ENCODE measurements around the gene EHF. TPM values are rescaled to one million over a fixed set of nuclear protein-coding genes. Genes with fewer than 3 reads are reported as not detected.
A peak's percentile ranks its signal among the peaks of the same experiment; 100 is the strongest.

The EHF gene
- total and polyA plus RNA-seq, 9 of the 15 experiments (the other 6 are each of a cell fraction or from before 2014, with no cell fraction given), result 0.04 to 0.54 (median 0.37) TPM

DNA sequence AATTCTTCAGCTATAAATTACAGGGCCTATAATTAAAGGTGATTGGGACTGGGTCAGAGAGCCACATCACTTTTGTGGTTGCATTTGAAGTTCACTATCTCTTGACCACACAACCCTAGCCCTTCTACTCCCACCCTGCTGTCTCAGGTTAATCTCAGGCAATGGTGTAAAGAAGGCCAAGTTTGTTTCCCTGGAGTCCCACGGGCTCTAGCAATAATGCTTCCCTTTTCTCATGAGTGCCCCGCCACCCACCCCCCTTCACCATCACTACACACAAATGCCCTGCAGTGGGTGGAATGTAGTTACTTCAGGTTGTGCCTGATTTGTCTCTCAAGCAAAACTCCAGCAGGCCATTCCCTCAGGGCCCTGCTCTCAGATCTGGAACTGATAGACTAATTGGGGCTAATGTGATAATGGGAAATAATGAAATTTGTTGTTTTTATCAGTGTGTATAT lies 1.8 kb upstream of the EHF start (continued):
- TF ChIP-seq MEIS2 (IDR thresholded peaks at IDR 0.05; ENCODE audit: partially characterized antibody) (peak; percentile 81), HMG20A (CRISPR knock-in tag; conservative IDR thresholded peaks at IDR 0.05) (no peak), SRSF9 (IDR thresholded peaks at IDR 0.05; ENCODE audit: borderline replicate concordance, low read depth, low read length) (no peak), TSC22D4 (tag; IDR thresholded peaks at IDR 0.05) (no peak), ZNF354B (CRISPR knock-in tag; IDR thresholded peaks at IDR 0.05) (no peak), YBX1 (IDR thresholded peaks at IDR 0.05) (no peak), STAT5A (IDR thresholded peaks at IDR 0.05; ENCODE audit: borderline replicate concordance, low read length) (peak; percentile 60), PKNOX1 (IDR thresholded peaks at IDR 0.05) (peak; percentile 51), EP400 (IDR thresholded peaks at IDR 0.05) (no peak), TFAM (CRISPR knock-in tag; conservative IDR thresholded peaks at IDR 0.05) (no peak), ZNF408 (CRISPR knock-in tag; IDR thresholded peaks at IDR 0.05; ENCODE audit: low read depth) (no peak), NUFIP1 (IDR thresholded peaks at IDR 0.05; ENCODE audit: partially characterized antibody) (no peak)
- TF ChIP-seq, protein P1, sequence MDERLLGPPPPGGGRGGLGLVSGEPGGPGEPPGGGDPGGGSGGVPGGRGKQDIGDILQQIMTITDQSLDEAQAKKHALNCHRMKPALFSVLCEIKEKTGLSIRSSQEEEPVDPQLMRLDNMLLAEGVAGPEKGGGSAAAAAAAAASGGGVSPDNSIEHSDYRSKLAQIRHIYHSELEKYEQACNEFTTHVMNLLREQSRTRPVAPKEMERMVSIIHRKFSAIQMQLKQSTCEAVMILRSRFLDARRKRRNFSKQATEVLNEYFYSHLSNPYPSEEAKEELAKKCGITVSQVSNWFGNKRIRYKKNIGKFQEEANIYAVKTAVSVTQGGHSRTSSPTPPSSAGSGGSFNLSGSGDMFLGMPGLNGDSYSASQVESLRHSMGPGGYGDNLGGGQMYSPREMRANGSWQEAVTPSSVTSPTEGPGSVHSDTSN (CRISPR knock-in tag; IDR thresholded peaks at IDR 0.05; ENCODE audit: low read depth), result no peak
- TF ChIP-seq, protein P1 (tag; conservative IDR thresholded peaks at IDR 0.05; ENCODE audit: low read depth), result 0 out of 2 replicates have a peak, but pooled peaks have one; percentile 32

Data from K562 (cell line).